Lower leg skin (tissue), 4 donors: ENCODE results near the gene DMD. TPM values are rescaled to one million over a fixed set of nuclear protein-coding genes. Genes with fewer than 3 reads are reported as not detected.

Experiments
- DNase-seq, 2 donors: peaks; one replicate each; pipeline ENCODE4 v3.0.0-alpha.2; 2019; ENCODE audit warnings: low spot score in 2 of 2
- H3K4me3 ChIP-seq: fragments of 200-600 bp; sonication (generic); 2 replicates; pipeline ENCODE4 v1.5.1; 2017; ENCODE audit warnings: mild to moderate bottlenecking, low read depth; ENCODE audit not compliant: poor library complexity, severe bottlenecking
- CTCF ChIP-seq, 3 donors: fragments of 450-650 bp; IDR thresholded peaks; one replicate each; pipeline ENCODE4 v1.5.1; 2016; ENCODE audit warnings: antibody characterized with exemption in 3 of 3, mild to moderate bottlenecking in 3 of 3, moderate library complexity in 2 of 3
- POLR2A ChIP-seq, 2 donors: fragments of 450-650 bp; IDR thresholded peaks; one replicate each; pipeline ENCODE4 v1.6.1; 2016 to 2017; ENCODE audit warnings: antibody characterized with exemption in 2 of 2, mild to moderate bottlenecking in 1 of 2, moderate library complexity in 1 of 2
- WGBS, 2 donors: methylation state at CpG; one replicate each; pipeline ENCODE4 v1.1.5; 2018; 5-methylcytosine and 5-hydroxymethylcytosine counted together
- intact Hi-C: fragments of 100-400 bp; cut with DNase I; formaldehyde crosslinking; loops from one replicate; pipeline ENCODE4 v1.15.0; 2023; ENCODE audit warnings: low total_unique reads
- total RNA-seq, 4 donors: library from RNA; depleted of rRNA; stranded (reverse); fragments of >200 nt; gene quantifications; one replicate each; pipeline ENCODE4 v1.1.0, GENCODE V29; 2016

DMD gene
- total RNA-seq, 4 donors from 2014 or later = 23.0 to 27.5 (median 26.7) TPM

- intact Hi-C loops = no loop called here
- no peak overlapping the region for H3K4me3 ChIP-seq
- no peak for TF ChIP-seq CTCF (IDR thresholded peaks at IDR 0.05)
- TF ChIP-seq POLR2A (IDR thresholded peaks at IDR 0.05) = no peak
- WGBS, 2 donors = 70 to 80% methylated on average over 1 of the region's 1 CpG
- no peak for DNase-seq
Observed at GRCh38 chrX:31302573-31303075, 1908.7 kb downstream of the DMD start.

- no peak overlapping the region for H3K4me3 ChIP-seq
- TF ChIP-seq CTCF (IDR thresholded peaks at IDR 0.05) (no peak), POLR2A (IDR thresholded peaks at IDR 0.05) (no peak)
- intact Hi-C loops = no loop called here
- WGBS, 2 donors = 66% methylated on average over 2 of the region's 2 CpGs
- no peak for DNase-seq
Observed at GRCh38 chrX:31301941-31302340, 1909.4 kb downstream of the DMD start.

GRCh38 chrX:31301203-31301602 is 1910.1 kb downstream of the DMD start:
- intact Hi-C loops = no loop called here
- TF ChIP-seq CTCF (IDR thresholded peaks at IDR 0.05) (no peak), POLR2A (IDR thresholded peaks at IDR 0.05) (no peak)
- H3K4me3 ChIP-seq = no peak overlapping the region
- 74 to 95% methylated on average over 2 of the region's 2 CpGs for WGBS, 2 donors
- DNase-seq = no peak

GRCh38 chrX:31298916-31299315 is 1912.4 kb downstream of the DMD start:
- intact Hi-C loops = no loop called here
- TF ChIP-seq POLR2A (IDR thresholded peaks at IDR 0.05) (no peak), CTCF (IDR thresholded peaks at IDR 0.05) (no peak)
- DNase-seq = no peak
- H3K4me3 ChIP-seq = no peak overlapping the region
- 37 to 42% methylated on average over 4 of the region's 4 CpGs for WGBS, 2 donors

GRCh38 chrX:31297881-31298280 is 1913.5 kb downstream of the DMD start:
- no peak for DNase-seq
- no peak for TF ChIP-seq CTCF (IDR thresholded peaks at IDR 0.05)
- no peak for TF ChIP-seq POLR2A (IDR thresholded peaks at IDR 0.05)
- intact Hi-C loops = no loop called here
- no peak overlapping the region for H3K4me3 ChIP-seq

- intact Hi-C loops = no loop called here
Observed at GRCh38 chrX:31294475-31294874, 1916.9 kb downstream of the DMD start.

More at GRCh38 chrX:31294475-31294874, 1916.9 kb downstream of the DMD start:
- 68 to 74% methylated on average over 3 of the region's 3 CpGs for WGBS, 2 donors
- no peak for TF ChIP-seq CTCF (IDR thresholded peaks at IDR 0.05)
- TF ChIP-seq POLR2A (IDR thresholded peaks at IDR 0.05) = no peak
- DNase-seq = no peak
- no peak overlapping the region for H3K4me3 ChIP-seq
